GM12872 (cell line): ENCODE data around the gene LRMDA.

ENCODE experiments used
- TF ChIP-seq, protein P1 (sequence below): IDR thresholded peaks from 3 replicates; pipeline ENCODE4 v1.5.1; 2011; ENCODE audit warnings: low read depth, mild to moderate bottlenecking, low read length, moderate library complexity; ENCODE audit not compliant: insufficient read depth

The LRMDA gene

DNA sequence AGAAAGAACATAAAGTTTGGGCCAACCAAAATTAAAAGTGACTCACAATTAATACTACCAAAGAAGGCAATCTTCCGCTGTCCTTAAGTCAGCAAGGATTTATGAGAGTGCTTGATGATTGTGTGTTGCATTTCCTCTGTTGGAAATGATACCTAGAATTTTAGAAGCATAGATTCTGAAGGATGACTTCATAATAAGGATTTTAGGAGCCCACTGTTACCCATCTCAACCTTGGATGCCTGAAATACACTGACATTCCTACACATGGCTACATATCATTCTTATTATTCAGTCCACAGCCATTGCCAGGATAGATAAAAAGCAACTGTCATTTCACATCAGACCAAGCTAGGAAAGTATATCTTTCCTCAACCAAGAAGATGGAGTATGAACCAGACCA lies 823.8 kb downstream of the LRMDA start:
- TF ChIP-seq, protein P1, sequence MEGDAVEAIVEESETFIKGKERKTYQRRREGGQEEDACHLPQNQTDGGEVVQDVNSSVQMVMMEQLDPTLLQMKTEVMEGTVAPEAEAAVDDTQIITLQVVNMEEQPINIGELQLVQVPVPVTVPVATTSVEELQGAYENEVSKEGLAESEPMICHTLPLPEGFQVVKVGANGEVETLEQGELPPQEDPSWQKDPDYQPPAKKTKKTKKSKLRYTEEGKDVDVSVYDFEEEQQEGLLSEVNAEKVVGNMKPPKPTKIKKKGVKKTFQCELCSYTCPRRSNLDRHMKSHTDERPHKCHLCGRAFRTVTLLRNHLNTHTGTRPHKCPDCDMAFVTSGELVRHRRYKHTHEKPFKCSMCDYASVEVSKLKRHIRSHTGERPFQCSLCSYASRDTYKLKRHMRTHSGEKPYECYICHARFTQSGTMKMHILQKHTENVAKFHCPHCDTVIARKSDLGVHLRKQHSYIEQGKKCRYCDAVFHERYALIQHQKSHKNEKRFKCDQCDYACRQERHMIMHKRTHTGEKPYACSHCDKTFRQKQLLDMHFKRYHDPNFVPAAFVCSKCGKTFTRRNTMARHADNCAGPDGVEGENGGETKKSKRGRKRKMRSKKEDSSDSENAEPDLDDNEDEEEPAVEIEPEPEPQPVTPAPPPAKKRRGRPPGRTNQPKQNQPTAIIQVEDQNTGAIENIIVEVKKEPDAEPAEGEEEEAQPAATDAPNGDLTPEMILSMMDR = no peak

DNA sequence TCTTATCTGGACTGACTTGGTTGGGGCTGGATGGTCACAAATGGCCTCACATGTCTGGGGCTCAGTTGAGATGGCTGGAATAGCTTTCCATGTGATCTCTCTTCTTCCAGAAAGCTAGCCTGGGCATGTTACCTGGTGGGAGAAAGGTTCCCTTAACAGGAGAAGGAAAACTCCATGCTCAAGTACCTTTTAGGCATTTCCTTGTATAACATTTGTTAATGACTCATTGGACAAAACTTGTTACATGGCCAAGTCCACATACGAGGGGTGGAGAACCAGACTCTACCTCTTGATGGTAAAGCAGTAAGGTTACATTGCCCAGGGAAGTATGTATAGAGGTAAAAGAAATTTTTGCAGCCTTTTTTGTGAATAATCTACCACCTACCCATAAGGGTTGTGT lies 826.4 kb downstream of the LRMDA start:
- TF ChIP-seq, protein P1 = no peak

DNA sequence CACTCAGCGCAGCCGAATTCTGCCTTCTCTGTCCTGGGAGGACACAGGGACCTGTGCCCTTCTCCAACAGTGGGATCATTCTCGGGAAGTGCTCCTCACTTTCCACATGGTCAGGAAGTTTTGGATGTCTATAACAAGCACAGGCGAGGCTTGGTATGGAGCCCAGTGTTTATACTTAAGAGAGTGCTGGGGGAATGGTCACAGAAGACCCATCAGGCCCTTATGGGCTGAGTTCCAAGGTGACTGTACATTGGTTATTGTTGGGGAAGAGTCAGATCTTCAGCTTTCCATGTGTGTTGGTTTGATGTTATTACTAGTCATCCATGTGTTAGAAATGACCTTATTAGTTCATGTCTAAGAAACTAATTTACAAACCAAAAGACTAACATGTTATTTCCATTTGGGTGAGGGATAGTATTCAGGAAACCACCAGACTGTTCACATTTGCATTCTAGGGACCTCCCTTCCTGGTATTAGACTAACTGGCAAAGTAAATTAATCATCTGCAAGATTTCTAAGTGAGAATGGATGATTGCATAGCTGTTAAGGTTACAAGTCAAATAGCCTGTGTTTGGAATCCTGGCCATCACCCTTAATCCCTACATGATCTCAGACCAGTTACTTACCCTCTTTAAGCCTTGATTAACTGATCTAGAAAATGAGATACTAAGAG lies 834.2 kb downstream of the LRMDA start:
- TF ChIP-seq, protein P1 = no peak

DNA sequence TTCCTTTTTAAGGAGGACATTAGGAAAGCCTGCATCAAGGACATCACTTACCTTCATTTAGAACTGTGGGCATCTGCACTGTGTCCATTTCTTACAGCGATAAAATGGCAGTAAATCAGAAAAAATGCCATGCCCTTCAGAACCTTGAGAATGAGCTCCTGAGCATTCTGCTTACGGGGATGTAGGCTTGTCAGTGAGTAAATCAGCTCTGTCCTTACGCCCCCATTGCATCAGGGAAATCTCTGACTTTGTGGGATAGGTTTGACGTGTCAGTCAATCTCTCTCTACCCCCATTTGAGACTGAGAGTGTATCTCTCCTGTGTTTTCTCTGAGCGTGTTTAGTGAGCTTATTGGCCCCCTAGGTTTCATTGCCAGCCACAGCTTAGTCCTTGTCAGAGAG lies 837.1 kb downstream of the LRMDA start:
- TF ChIP-seq, protein P1 = no peak

DNA sequence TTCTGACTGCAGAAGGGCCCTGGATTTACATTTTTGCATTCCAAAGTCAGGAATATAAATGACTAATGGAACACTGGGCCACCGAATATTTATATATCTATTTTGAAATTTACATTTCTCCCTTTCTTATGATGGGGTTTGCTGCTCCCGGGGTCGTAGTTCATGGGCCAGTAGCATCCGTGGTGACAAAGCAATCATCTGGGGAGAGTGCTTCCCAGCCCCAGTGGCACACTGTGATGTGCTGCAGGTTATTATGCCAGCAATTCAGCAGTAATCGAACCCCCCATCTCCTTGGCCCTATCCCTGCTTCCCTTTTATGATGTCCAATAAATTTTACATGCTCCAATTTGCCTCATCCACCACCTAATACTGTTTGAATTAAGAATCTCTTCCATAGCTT lies 837.5 kb downstream of the LRMDA start:
- TF ChIP-seq, protein P1 = no peak

DNA sequence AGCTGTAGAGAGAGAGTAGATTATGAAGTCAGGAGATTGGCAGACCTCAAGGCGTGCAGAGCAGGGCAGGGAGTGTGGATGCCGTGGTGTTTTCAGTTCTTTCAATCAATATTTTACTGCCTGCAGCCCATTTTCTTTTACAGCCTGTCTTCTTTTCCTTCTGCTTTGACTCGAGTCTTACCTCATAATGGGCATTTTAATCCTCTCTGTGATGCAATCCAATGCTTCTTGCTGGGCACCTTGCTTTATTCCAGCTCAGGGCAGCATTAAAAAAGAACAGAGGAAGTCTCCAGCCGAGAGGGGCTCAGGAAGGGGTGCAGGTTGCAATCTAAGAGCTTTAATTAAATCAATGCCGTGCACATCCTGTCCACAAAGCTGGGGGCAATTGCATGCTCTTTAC lies 839.0 kb downstream of the LRMDA start:
- TF ChIP-seq, protein P1 = no peak

DNA sequence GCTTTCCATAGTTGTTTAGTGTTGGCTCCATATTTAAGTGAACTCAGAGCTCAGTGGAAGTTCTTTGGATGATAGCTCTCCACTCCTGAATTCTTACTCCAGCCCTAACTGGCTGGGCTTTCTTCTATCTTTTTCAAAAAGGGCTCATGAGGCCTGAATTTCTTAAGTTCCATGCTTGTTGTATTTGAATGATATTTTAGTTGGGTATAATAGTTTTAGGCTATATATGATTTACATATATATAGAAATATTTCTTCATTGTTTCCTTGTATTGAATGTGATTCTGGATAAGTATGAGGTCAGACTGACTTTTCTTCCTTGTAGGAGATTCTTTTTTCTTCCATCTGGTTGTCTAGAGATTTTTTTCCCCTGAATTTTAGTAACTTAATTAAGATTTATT lies 843.5 kb downstream of the LRMDA start:
- TF ChIP-seq, protein P1 = no peak
